ENCODE results near the gene CHSY1.

DNA sequence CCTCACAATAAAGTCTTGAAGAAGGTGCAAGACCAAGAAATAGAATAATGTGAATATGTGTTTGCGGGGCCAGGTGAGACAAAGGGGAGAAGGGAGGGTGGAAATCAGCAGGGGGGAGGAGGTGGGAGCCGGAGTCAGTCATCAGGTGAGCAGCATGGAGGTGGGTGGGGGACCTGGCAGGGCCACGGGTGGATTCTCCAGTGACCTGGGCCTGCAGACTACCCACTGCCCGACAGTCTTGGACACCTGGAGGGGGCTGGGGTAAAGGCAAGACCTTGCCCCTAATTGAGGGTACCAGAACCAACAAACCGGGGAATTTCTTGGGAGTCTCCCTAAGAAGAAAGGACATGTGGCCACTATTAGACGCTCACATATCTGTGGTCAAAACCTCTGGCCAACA lies 95.8 kb downstream of the CHSY1 start:
- TF ChIP-seq YY1 (IDR thresholded peaks at IDR 0.05; ENCODE audit: insufficient read depth, insufficient read length): no peak
- no peak for TF ChIP-seq ZNF274 (IDR thresholded peaks at IDR 0.05; ENCODE audit: low read depth, low read length)
